Endothelial cell of umbilical vein (primary cell): ENCODE measurements around the gene INPP4B.

ENCODE experiments used
- CTCF ChIP-seq, 2 donors: IDR thresholded peaks; 1 replicate in 1 of 2; 2 replicates in 1 of 2; pipeline ENCODE4 v1.5.1; 2011; ENCODE audit warnings: low read length in 2 of 2, mild to moderate bottlenecking in 2 of 2, moderate library complexity in 2 of 2, control low read depth in 1 of 2, inconsistent platforms in 1 of 2, low read depth in 1 of 2; ENCODE audit not compliant: insufficient read depth in 1 of 2; ENCODE audit errors: extremely low read depth in 1 of 2
- MYC ChIP-seq: IDR thresholded peaks from one replicate; pipeline ENCODE4 v1.6.1; 2011; ENCODE audit warnings: mild to moderate bottlenecking, low read depth, low read length

GRCh38 chr4:142406917-142407501, 439.1 kb downstream of the INPP4B start:
- TF ChIP-seq CTCF (IDR thresholded peaks at IDR 0.05; ENCODE audit: extremely low read depth in 1 of 2, insufficient read depth in 1 of 2, low read depth in 1 of 2, low read length in 2 of 2) = no peak
- TF ChIP-seq MYC = no peak
